Measurements from ENCODE around the gene AGXT.
"Not testable (repeated sequence)": the region's sequence is repeated elsewhere in the genome, so short reads cannot be mapped to it uniquely, and the experiment has no call there.

The AGXT gene

GRCh38 chr2:240840435-240841060 lies 28.1 kb upstream of the AGXT start:
- peak; percentile 31 for ATAC-seq
- DNase-seq, result peak; percentile 35

GRCh38 chr2:240846309-240846708 lies 22.3 kb upstream of the AGXT start:
- DNase-seq, ATAC-seq: not testable (repeated sequence)

DNA sequence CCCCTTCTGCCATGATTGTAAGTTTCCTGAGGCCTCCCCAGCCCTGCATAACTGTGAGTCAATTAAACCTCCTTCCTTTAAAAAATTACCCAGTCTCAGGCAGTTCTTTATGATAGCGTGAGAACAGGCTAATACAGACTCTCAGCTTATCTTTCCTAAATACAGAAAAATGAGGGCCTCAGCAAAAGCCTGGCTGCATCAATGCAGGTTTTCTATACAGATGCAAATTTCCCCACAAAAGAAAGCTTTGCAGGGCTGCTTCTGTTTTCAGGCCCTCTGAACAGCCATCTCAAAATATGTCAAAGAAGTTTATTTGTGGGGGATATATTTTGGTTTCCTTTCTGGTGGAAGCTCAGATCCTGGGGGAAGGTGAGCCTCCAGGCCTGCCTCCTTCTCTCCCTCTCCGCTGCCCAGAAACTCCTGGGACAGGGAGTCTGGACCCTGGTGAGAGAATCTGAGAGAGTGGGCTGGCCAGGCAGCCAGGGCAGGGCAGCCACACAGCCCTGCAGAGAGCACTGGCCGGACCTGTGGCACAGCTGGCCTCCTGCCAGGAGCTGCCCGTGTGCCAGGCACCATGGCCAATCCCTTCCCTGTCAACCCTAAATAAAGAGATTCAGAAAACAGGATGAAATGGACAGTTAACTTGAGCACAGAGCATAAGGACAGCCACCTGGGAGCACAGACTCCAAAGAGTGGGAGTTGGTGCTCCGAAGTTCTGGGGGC lies 21.6 kb upstream of the AGXT start:
- DNase-seq (no peak), ATAC-seq (no peak)

DNA sequence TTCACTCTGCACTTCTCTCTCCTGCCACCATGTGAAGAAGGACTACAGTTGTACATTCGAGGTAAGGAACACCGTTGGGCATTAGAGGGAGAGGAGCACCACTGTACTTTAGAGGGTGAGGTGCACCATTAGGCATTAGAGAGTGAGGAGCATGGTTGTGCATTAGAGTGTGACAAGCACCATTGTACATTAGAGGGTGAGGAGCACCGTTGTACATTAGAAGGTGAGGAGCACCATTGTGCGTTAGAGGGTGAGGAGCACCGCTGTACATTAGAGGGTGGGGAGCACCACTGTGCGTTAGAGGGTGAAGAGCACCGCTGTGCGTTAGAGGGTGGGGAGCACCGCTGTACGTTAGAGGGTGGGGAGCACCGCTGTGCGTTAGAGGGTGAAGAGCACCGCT lies 20.8 kb upstream of the AGXT start:
- ATAC-seq, result no peak
- DNase-seq, result no peak

GRCh38 chr2:240848900-240849680 lies 19.5 kb upstream of the AGXT start:
- no peak for ATAC-seq
- DNase-seq, result no peak

DNA sequence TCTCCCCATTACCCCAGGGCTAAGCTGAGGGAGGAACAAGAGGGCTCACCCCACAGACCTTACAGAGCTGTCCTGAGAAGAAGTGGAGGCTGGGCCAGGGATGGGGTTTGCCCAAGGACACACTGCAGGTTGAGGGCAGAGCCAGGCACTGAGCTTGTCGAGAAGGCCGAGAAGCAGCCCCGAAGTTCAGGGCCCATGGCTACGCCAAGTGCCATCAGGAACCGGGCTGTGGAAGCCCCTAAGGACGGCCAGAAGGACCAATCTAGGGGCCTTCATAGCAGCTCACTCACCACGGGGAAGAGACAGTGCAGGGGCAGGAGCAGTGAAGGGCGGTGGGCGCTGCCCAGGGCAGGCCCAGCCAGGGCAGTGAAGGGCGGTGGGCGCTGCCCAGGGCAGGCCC lies 18.6 kb upstream of the AGXT start:
- DNase-seq, result no peak
- ATAC-seq, result no peak

DNA sequence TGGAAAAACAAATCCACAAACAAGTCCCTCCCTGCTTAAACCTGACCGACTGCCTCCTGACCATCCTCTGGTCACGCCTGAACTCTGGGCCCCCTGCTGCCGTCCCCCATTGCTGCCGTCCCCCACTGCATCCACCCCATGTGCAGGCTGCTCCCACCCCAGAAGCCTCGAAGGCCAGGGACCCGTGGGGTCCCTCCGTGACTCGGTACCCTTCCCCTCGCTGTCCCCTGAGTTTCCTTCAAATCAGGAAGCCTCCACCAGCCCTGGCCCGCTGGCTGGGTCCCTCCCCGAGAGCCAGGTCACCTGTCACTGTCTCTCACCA lies 17.9 kb upstream of the AGXT start:
- DNase-seq (no peak), ATAC-seq (no peak)

GRCh38 chr2:240851078-240851991 lies 17.3 kb upstream of the AGXT start:
- ATAC-seq (peak; percentile 76), DNase-seq (peak; percentile 86)

DNA sequence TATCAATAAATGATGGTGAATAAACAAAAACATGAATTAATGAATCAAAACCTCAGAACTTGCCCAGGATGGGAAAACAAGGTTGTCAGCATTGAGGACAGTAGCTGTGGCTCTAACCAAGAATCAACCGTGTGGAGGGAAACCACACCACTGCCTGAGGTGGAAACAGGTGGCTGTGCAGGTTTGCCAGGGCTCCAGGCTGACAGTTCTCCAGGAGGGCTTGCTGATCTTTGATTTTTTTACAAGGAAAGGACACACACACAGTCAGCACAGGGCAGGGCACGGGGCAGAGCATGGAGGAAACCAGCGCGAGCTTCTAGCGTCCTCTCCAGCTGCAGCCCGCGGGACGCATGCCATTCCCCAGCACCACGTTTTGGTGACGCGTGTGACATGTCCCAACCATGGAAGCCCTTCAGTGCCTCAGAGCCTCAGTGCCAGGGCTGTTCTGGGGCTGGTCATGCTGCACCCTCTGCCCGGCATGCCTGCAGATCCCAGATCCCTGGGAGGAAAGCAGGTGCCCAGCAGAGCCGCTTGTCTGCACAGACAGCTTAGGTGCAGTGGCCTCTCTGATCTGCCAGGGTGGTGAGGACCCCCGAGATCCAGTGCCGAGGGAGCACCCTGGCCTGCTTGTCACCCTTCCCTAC lies 15.8 kb upstream of the AGXT start:
- no peak for ATAC-seq
- DNase-seq, result no peak

- DNase-seq, result no peak
- ATAC-seq, result no peak
Measured at GRCh38 chr2:240855670-240856069, 13.0 kb upstream of the AGXT start.

- no peak for ATAC-seq
- no peak for DNase-seq
Measured at GRCh38 chr2:240856151-240856980, 12.3 kb upstream of the AGXT start.

- DNase-seq (no peak), ATAC-seq (no peak)
Measured at GRCh38 chr2:240857039-240858008, 11.3 kb upstream of the AGXT start.

DNA sequence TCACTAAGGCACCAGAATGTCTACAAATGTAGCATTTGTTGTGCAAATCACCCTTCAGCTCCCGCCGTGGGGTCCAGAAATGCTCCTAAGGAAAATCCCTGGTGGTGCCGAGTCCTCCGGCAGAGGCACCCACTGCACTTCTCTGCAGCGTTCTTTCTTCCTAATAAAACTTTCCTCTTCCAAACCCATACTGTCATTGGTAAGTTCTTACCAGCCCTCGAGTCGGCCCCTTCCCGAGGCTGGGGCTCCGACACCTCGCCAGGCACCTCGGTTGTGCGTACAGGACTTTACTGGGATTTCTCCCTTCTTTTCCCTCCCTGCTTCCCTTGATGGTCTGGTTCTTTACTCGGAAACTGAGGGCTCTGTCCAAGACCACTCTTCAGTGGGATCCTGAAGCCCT lies 10.3 kb upstream of the AGXT start:
- ATAC-seq, result no peak
- no peak for DNase-seq

GRCh38 chr2:240858871-240859270 lies 9.8 kb upstream of the AGXT start:
- no peak for ATAC-seq
- no peak for DNase-seq

DNA sequence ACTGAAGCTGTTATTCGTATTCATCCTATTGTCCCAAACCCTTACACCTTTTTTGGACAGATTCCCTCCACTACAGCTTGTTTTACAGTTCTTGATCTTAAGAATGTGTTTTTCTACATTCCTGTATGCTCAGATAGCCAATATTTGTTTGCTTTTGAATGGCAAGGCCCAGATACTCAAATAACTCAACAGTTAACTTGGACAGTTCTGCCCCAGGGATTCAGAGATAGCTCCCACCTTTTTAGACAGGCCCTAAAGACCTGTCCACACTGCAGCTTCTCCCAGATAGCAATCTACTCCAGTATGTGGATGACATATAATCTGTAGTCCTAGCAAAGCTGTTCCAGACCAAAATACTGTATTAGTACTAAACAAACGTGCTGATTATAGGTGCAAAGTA lies 7.1 kb upstream of the AGXT start:
- ATAC-seq (no peak), DNase-seq (no peak)

GRCh38 chr2:240864475-240864874 lies 4.1 kb upstream of the AGXT start:
- no peak for ATAC-seq

GRCh38 chr2:240865391-240865790 lies 3.2 kb upstream of the AGXT start:
- ATAC-seq, result no peak
- DNase-seq, result no peak

More at GRCh38 chr2:240864475-240864874, 4.1 kb upstream of the AGXT start:
- DNase-seq, result no peak

- DNase-seq (no peak), ATAC-seq (no peak)
Measured at GRCh38 chr2:240869109-240869955, 708 bp downstream of the AGXT start.
